ENCODE results near the gene AFF4.

GRCh38 chr5:132971483-132972435 is 8.3 kb upstream of the AFF4 start:
- TF ChIP-seq CTCF (IDR thresholded peaks at IDR 0.05) (no peak), EZH2 (IDR thresholded peaks at IDR 0.05; ENCODE audit: borderline replicate concordance, insufficient read depth, low read depth, low read length, poor library complexity, severe bottlenecking) (no peak)

Data from B cell (primary cell).